Measurements from ENCODE around the gene ERI2.
"Not testable (repeated sequence)": the region's sequence is repeated elsewhere in the genome, so short reads cannot be mapped to it uniquely, and the experiment has no call there.

ERI2 gene

GRCh38 chr16:20812510-20812909 lies 6.2 kb upstream of the ERI2 start:
- no peak for FAIRE-seq

- no peak for FAIRE-seq
Observed at GRCh38 chr16:20811889-20812439, 5.7 kb upstream of the ERI2 start.

GRCh38 chr16:20807862-20808261 lies 1.6 kb upstream of the ERI2 start:
- no peak for FAIRE-seq

GRCh38 chr16:20805684-20806167 lies 546 bp downstream of the ERI2 start:
- not testable (repeated sequence) for FAIRE-seq

GRCh38 chr16:20803561-20804214 lies 2.6 kb downstream of the ERI2 start:
- no peak for FAIRE-seq

- FAIRE-seq, result no peak
Observed at GRCh38 chr16:20803192-20803560, 3.1 kb downstream of the ERI2 start.

GRCh38 chr16:20801278-20801677 lies 5.0 kb downstream of the ERI2 start:
- FAIRE-seq, result no peak

DNA sequence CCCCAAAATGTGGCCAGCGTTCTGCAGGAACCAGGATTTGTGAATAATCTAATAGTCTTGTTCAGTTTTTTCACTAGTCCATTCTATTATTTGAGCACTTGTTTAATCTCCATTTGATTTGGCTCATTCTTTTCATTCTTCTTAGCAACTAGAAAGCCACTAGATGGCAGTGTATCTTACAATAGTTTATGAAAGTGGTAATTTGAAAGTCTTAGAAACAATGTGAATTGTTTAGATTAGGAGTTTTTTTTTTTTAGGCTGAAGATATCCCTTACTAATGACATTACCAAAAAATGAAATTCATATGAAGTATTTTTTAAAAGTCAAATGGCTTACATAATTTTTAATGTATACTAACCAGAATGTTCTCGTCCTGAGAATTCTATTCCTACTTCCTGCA lies 6.7 kb downstream of the ERI2 start:
- FAIRE-seq, result peak; percentile 95

- no peak for FAIRE-seq
Observed at GRCh38 chr16:20798364-20798763, 7.9 kb downstream of the ERI2 start.

GRCh38 chr16:20791923-20792612 lies 14.2 kb downstream of the ERI2 start:
- FAIRE-seq, result no peak

DNA sequence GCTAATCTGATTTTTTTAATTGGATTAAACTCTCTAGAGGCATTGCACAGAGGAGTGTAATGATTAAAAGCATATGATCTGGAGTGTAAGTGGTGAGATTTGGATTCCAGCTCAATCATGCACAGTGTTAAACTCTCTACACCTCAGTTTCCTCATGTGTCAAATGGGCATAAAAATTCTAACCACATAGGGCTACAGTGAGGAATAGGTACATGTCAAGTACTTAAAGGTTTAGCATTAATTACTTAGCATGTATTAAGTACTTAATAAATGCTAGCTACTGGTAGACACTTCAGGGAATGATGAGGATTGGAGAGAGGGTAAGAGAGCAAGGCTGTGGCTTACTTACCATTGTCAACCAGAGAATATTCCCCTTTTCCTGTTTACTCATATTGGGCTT lies 17.1 kb downstream of the ERI2 start:
- no peak for FAIRE-seq

DNA sequence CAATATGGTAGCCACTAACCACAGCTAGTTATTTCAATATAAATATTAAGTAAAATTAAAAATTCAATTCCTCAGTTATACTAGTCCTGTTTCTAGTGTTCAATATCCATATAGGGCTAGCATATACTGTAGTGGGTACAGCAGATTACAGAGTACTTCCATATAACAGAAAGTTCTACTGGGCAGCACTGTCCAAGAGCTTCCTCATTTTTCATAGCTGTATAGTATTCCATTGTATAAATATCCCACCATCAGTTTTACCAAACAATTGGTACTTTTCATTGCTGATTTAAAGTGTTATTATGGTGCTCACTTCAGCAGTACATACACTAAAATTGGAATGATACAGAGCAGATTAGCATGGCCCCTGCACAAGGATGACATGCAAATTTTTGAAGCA lies 22.1 kb downstream of the ERI2 start:
- no peak for FAIRE-seq

DNA sequence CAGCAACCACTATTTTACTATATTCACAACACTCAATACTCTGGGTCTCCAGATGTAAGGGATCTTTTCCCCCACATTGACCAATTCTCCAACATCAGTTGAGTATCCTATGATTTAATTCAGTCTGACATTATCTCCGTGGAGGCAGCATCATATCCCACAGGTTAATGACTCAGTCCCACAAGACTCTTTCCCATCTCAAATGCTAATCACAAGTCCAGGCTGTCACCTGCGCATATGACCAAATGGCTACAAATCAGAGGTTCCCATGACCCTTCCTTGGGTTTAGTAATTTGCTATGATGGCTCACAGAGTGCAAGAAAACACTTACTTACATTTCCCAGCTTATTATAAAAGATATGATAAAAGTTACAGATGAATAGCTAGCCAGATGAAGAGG lies 23.8 kb downstream of the ERI2 start:
- no peak for FAIRE-seq

- FAIRE-seq, result no peak
Observed at GRCh38 chr16:20781697-20782096, 24.6 kb downstream of the ERI2 start.

GRCh38 chr16:20774703-20775362 lies 31.4 kb downstream of the ERI2 start:
- FAIRE-seq, result no peak

- no peak for FAIRE-seq
Observed at GRCh38 chr16:20773679-20774078, 32.6 kb downstream of the ERI2 start.

DNA sequence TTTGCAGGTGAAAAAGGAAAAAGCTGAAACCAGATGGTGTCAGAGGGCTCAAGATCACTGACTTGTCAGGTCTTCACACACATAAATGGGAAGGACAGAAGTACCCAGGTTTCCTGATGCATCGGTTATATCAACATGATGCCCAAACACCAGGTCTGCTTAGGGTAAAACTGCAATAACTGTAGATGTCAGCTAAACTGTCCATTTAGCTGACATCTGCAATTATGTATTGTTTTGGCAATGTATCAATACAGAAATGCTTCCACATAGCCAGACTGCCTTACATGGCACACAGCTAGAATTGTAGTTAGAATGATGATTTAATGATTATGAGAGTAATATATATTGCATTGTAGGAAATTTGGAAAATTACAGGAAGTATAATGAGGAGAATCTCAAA lies 37.5 kb downstream of the ERI2 start:
- no peak for FAIRE-seq

- FAIRE-seq, result no peak
Observed at GRCh38 chr16:20768121-20768520, 38.2 kb downstream of the ERI2 start.

- no peak for FAIRE-seq
Observed at GRCh38 chr16:20767577-20767976, 38.7 kb downstream of the ERI2 start.

GRCh38 chr16:20766294-20766693 lies 40.0 kb downstream of the ERI2 start:
- no peak for FAIRE-seq

DNA sequence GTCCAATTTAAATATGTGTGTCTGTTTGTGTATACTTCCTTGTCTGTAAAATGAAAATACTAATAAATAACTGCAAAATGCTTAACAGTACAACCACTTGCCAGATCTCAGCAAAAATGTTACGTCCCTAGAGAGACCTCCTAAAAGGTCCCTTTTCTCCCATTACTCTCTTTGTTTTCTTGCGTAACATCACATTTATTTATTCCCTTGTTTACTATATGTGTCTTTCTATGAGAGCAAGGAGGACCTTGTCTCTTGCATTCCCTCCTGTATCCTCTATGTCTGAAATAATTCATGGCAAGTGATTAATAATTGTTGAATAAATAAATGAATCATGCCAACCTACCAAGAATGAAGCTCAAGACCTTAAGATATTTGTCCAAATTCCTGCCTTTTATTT lies 40.5 kb downstream of the ERI2 start:
- no peak for FAIRE-seq

- not testable (repeated sequence) for FAIRE-seq
Observed at GRCh38 chr16:20764448-20764847, 41.8 kb downstream of the ERI2 start.

- FAIRE-seq, result peak; percentile 91
Observed at GRCh38 chr16:20763461-20764232, 42.6 kb downstream of the ERI2 start, which contains the start of gene ACSM3. TSS of gene ACSM3 (plus strand) at chr16:20764014. CDS start at chr16:20770035, 6,021 bp downstream.
